Measurements from ENCODE around the gene SELPLG. TPM values are rescaled to one million over a fixed set of nuclear protein-coding genes. Genes with fewer than 3 reads are reported as not detected.

SELPLG gene
- total RNA-seq, 1 donor from 2014 or later, result 4.2 TPM

Small RNA genes lying within 50 kb of the gene (small RNA-seq; reads per million reads assigned to genes)
- not detected for gene RNU7-169P (ENCODE audit: low replicate concordance)

Other genes starting within 250 kb of the SELPLG start
- 2.2 TPM for gene FICD, start 118.6 kb downstream of the SELPLG start, total RNA-seq
- 88.6 TPM for gene SART3, start 72.7 kb downstream of the SELPLG start, total RNA-seq
- gene ISCU, start 71.3 kb downstream of the SELPLG start, total RNA-seq, result 74.7 TPM
- gene TMEM119, start 35.8 kb downstream of the SELPLG start, total RNA-seq, result 61.1 TPM
- gene CORO1C, start 97.6 kb upstream of the SELPLG start, total RNA-seq, result 141 TPM
- gene SSH1, start 223.7 kb upstream of the SELPLG start, total RNA-seq, result 14.5 TPM
- gene DAO, start 246.2 kb upstream of the SELPLG start, total RNA-seq, result not detected